ENCODE results near the gene RIMBP2.

RIMBP2 gene

GRCh38 chr12:130711756-130712155, 4.3 kb downstream of the RIMBP2 start:
- Histone ChIP-seq H3K23ac (ENCODE audit: low read length) (no peak overlapping the region), H3K79me2 (ENCODE audit: control insufficient read depth, insufficient read depth, low read length) (no peaks in the 10 kb centered on the region), H4K8ac (ENCODE audit: low read depth, low read length) (no peak overlapping the region), H3K9ac (ENCODE audit: low read length) (no peak overlapping the region), H3K4me3 (ENCODE audit: low read length) (no peak overlapping the region), H3K27ac (ENCODE audit: low read depth, low read length) (no peak overlapping the region), H3K4ac (ENCODE audit: low read depth, low read length) (no peak overlapping the region), H3K36me3 (ENCODE audit: control insufficient read depth, insufficient read depth, low read length) (no peaks in the 10 kb centered on the region), H2BK5ac (ENCODE audit: low read length) (no peak overlapping the region), H3K79me1 (ENCODE audit: low read length) (no peaks in the 10 kb centered on the region), H3K27me3 (ENCODE audit: insufficient read depth, low read length, poor library complexity) (no peaks in the 10 kb centered on the region), H4K5ac (ENCODE audit: low read length) (no peak overlapping the region), H3K56ac (ENCODE audit: low read length) (no peak overlapping the region), H2BK15ac (replicated peaks; ENCODE audit: low read depth) (no peak overlapping the region), H2BK120ac (ENCODE audit: low read depth, low read length) (no peak overlapping the region), H3K4me1 (ENCODE audit: control insufficient read depth, low read depth, low read length) (peaks cover 5% of the 10 kb centered on the region), H3K4me2 (ENCODE audit: low read length) (no peak overlapping the region), H3K18ac (ENCODE audit: low read length) (no peak overlapping the region), H2AK5ac (ENCODE audit: low read length) (no peak overlapping the region)
- WGBS (ENCODE audit: extremely low coverage, insufficient coverage, low lambda C conversion rate) = no CpG with 5 or more reads among the region's 16 CpGs
- no peak for DNase-seq

- no peak overlapping the region for H2AK5ac ChIP-seq (ENCODE audit: low read length)
- H4K5ac ChIP-seq (ENCODE audit: low read length) = no peak overlapping the region
- no peak overlapping the region for H2BK5ac ChIP-seq (ENCODE audit: low read length)
- no peak for DNase-seq
- no peak overlapping the region for H2BK15ac ChIP-seq (replicated peaks; ENCODE audit: low read depth)
- no peak overlapping the region for H3K27ac ChIP-seq (ENCODE audit: low read depth, low read length)
- H3K79me2 ChIP-seq (ENCODE audit: control insufficient read depth, insufficient read depth, low read length) = no peaks in the 10 kb centered on the region
- H3K23ac ChIP-seq (ENCODE audit: low read length) = no peak overlapping the region
- no peaks in the 10 kb centered on the region for H3K79me1 ChIP-seq (ENCODE audit: low read length)
- H3K4me3 ChIP-seq (ENCODE audit: low read length) = no peak overlapping the region
- H3K4me2 ChIP-seq (ENCODE audit: low read length) = no peak overlapping the region
- no peak overlapping the region for H3K56ac ChIP-seq (ENCODE audit: low read length)
- no peaks in the 10 kb centered on the region for H3K27me3 ChIP-seq (ENCODE audit: insufficient read depth, low read length, poor library complexity)
- H3K9ac ChIP-seq (ENCODE audit: low read length) = no peak overlapping the region
- H3K4me1 ChIP-seq (ENCODE audit: control insufficient read depth, low read depth, low read length) = peaks cover 5% of the 10 kb centered on the region
- H3K4ac ChIP-seq (ENCODE audit: low read depth, low read length) = no peak overlapping the region
- H3K18ac ChIP-seq (ENCODE audit: low read length) = no peak overlapping the region
- no peak overlapping the region for H2BK120ac ChIP-seq (ENCODE audit: low read depth, low read length)
- no CpG with 5 or more reads among the region's 7 CpGs for WGBS (ENCODE audit: extremely low coverage, insufficient coverage, low lambda C conversion rate)
- H3K36me3 ChIP-seq (ENCODE audit: control insufficient read depth, insufficient read depth, low read length) = no peaks in the 10 kb centered on the region
- H4K8ac ChIP-seq (ENCODE audit: low read depth, low read length) = no peak overlapping the region
These were observed 5.4 kb downstream of the RIMBP2 start for GRCh38 chr12:130710733-130711080.

GRCh38 chr12:130709971-130710732, 5.9 kb downstream of the RIMBP2 start:
- no peak overlapping the region for H2BK120ac ChIP-seq (ENCODE audit: low read depth, low read length)
- H4K8ac ChIP-seq (ENCODE audit: low read depth, low read length) = no peak overlapping the region
- no peak overlapping the region for H3K4ac ChIP-seq (ENCODE audit: low read depth, low read length)
- no peak for DNase-seq
- no peaks in the 10 kb centered on the region for H3K27me3 ChIP-seq (ENCODE audit: insufficient read depth, low read length, poor library complexity)
- H2AK5ac ChIP-seq (ENCODE audit: low read length) = no peak overlapping the region
- H3K4me1 ChIP-seq (ENCODE audit: control insufficient read depth, low read depth, low read length) = peaks cover 5% of the 10 kb centered on the region
- H2BK15ac ChIP-seq (replicated peaks; ENCODE audit: low read depth) = no peak overlapping the region
- H4K5ac ChIP-seq (ENCODE audit: low read length) = no peak overlapping the region
- no peaks in the 10 kb centered on the region for H3K79me1 ChIP-seq (ENCODE audit: low read length)
- no peak overlapping the region for H2BK5ac ChIP-seq (ENCODE audit: low read length)
- no peaks in the 10 kb centered on the region for H3K79me2 ChIP-seq (ENCODE audit: control insufficient read depth, insufficient read depth, low read length)
- H3K56ac ChIP-seq (ENCODE audit: low read length) = no peak overlapping the region
- no peak overlapping the region for H3K27ac ChIP-seq (ENCODE audit: low read depth, low read length)
- no peak overlapping the region for H3K4me3 ChIP-seq (ENCODE audit: low read length)
- no peak overlapping the region for H3K23ac ChIP-seq (ENCODE audit: low read length)
- no CpG with 5 or more reads among the region's 13 CpGs for WGBS (ENCODE audit: extremely low coverage, insufficient coverage, low lambda C conversion rate)
- no peak overlapping the region for H3K18ac ChIP-seq (ENCODE audit: low read length)
- no peak overlapping the region for H3K9ac ChIP-seq (ENCODE audit: low read length)
- no peak overlapping the region for H3K4me2 ChIP-seq (ENCODE audit: low read length)
- no peaks in the 10 kb centered on the region for H3K36me3 ChIP-seq (ENCODE audit: control insufficient read depth, insufficient read depth, low read length)

GRCh38 chr12:130709151-130709970, 6.7 kb downstream of the RIMBP2 start:
- Histone ChIP-seq H3K18ac (ENCODE audit: low read length) (no peak overlapping the region), H2AK5ac (ENCODE audit: low read length) (no peak overlapping the region), H3K23ac (ENCODE audit: low read length) (no peak overlapping the region), H3K27me3 (ENCODE audit: insufficient read depth, low read length, poor library complexity) (no peaks in the 10 kb centered on the region), H3K4ac (ENCODE audit: low read depth, low read length) (no peak overlapping the region), H3K79me2 (ENCODE audit: control insufficient read depth, insufficient read depth, low read length) (no peaks in the 10 kb centered on the region), H3K79me1 (ENCODE audit: low read length) (no peaks in the 10 kb centered on the region), H3K9ac (ENCODE audit: low read length) (no peak overlapping the region), H3K56ac (ENCODE audit: low read length) (no peak overlapping the region), H2BK5ac (ENCODE audit: low read length) (no peak overlapping the region), H3K36me3 (ENCODE audit: control insufficient read depth, insufficient read depth, low read length) (no peaks in the 10 kb centered on the region), H4K5ac (ENCODE audit: low read length) (no peak overlapping the region), H3K4me3 (ENCODE audit: low read length) (no peak overlapping the region), H3K27ac (ENCODE audit: low read depth, low read length) (no peak overlapping the region), H3K4me1 (ENCODE audit: control insufficient read depth, low read depth, low read length) (peaks cover 5% of the 10 kb centered on the region), H3K4me2 (ENCODE audit: low read length) (no peak overlapping the region), H2BK120ac (ENCODE audit: low read depth, low read length) (no peak overlapping the region), H2BK15ac (replicated peaks; ENCODE audit: low read depth) (no peak overlapping the region), H4K8ac (ENCODE audit: low read depth, low read length) (no peak overlapping the region)
- DNase-seq = no peak
- no CpG with 5 or more reads among the region's 29 CpGs for WGBS (ENCODE audit: extremely low coverage, insufficient coverage, low lambda C conversion rate)

- Histone ChIP-seq H3K9ac (ENCODE audit: low read length) (no peak overlapping the region), H4K5ac (ENCODE audit: low read length) (no peak overlapping the region), H3K4ac (ENCODE audit: low read depth, low read length) (no peak overlapping the region), H2BK5ac (ENCODE audit: low read length) (no peak overlapping the region), H3K23ac (ENCODE audit: low read length) (no peak overlapping the region), H3K27ac (ENCODE audit: low read depth, low read length) (no peak overlapping the region), H4K8ac (ENCODE audit: low read depth, low read length) (no peak overlapping the region), H3K56ac (ENCODE audit: low read length) (no peak overlapping the region), H3K4me3 (ENCODE audit: low read length) (no peak overlapping the region), H2BK120ac (ENCODE audit: low read depth, low read length) (no peak overlapping the region), H2AK5ac (ENCODE audit: low read length) (no peak overlapping the region), H2BK15ac (replicated peaks; ENCODE audit: low read depth) (no peak overlapping the region), H3K4me1 (ENCODE audit: control insufficient read depth, low read depth, low read length) (peaks cover 2% of the 10 kb centered on the region), H3K36me3 (ENCODE audit: control insufficient read depth, insufficient read depth, low read length) (no peaks in the 10 kb centered on the region), H3K4me2 (ENCODE audit: low read length) (no peak overlapping the region), H3K79me2 (ENCODE audit: control insufficient read depth, insufficient read depth, low read length) (no peaks in the 10 kb centered on the region), H3K79me1 (ENCODE audit: low read length) (no peaks in the 10 kb centered on the region), H3K18ac (ENCODE audit: low read length) (no peak overlapping the region), H3K27me3 (ENCODE audit: insufficient read depth, low read length, poor library complexity) (no peaks in the 10 kb centered on the region)
- no peak for DNase-seq
- no CpG with 5 or more reads among the region's 12 CpGs for WGBS (ENCODE audit: extremely low coverage, insufficient coverage, low lambda C conversion rate)
These were observed 7.5 kb downstream of the RIMBP2 start for GRCh38 chr12:130708648-130709047.

Measured in mesendoderm (in vitro differentiated cells).